DMS53 treated with DMSO at 0.1 percent for 48 hours (cell line): ENCODE results near the gene PCAT6.
"Not testable (repeated sequence)": the region's sequence is repeated elsewhere in the genome, so short reads cannot be mapped to it uniquely, and the experiment has no call there.

Experiments used
- DNase-seq: peaks from one replicate; lab custom pipeline; 2025; ENCODE audit not compliant: unreplicated experiment; lab: John Stamatoyannopoulos, UW

Gene PCAT6

DNA sequence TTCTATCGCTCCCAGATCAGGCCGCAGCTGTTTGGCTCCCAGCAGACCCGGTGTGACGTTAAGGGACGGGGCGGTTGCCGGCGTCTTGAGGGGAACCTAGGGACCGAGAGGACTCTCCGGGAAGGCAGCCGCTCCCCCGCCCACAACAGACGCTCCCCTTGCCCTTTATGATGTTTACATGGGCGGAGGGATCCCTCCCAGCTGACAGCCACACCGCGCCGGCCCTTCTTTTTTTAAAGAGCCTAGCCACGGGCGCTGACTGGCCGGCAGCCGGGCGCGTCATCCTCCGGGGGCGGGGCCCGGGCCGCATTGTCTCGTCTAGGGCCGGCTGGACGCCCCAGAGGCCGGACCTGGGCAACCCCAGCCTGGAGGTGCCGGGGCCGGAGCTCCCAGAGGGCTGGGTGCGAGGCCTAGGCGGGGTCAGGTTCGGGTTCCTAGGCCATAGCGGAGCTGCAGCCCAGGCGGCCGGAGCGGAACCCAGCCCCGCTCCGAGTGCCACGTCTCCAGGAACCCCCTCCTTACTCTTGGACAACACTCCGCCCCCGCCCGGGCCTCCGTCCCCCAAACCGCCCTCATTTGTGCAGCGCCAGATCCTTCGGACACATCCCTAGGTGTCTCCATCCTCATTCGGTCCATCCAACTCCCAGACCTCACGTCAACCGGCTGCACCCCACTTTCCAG, at the start of gene PCAT6:
Gene PCAT6, plus strand, starts transcription at position 340 of the 681 bp plus-strand sequence.
- DNase-seq: peak; percentile 94

DNA sequence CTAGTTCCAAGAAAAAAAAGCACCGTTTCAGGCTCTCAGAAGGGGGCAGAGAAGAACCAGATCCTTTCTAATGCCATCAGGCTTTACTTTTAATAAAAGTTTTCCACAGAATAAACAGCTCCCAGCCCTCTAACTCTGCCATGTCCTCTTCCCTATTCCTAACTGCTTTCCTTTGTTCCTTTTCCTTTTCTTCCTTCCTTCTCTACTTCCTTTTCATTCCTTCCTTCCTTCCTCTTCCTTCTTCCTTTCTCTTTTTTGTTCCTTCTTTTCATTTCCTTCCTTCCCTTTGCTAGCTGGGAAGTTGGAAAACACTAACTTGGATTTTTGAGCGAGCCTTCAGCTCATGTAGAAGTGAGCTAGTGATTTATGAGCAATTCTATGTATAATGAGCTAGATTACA, 48.7 kb upstream of the PCAT6 start:
- DNase-seq: no peak

DNA sequence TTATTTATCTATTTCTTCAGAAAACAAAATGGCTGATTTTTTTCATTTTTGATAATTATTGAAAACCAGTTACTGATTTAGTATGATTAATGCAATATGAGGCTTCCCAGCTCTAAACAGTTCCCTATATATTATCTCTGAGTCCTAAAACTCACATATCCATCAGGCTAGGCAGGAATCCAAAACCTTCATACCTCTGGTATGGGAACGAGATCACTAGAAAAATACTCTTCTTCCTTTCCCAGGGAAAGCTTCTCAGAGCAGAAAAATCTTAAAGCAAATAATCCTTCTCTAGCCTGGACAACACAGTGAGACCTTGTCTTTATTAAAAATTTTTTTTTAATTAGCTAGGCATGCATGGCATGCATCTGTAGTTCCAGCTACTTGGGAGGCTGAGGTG, 45.0 kb upstream of the PCAT6 start:
- no peak for DNase-seq

GRCh38 chr1:202770135-202770534, 40.6 kb upstream of the PCAT6 start:
- DNase-seq: no peak

- DNase-seq: no peak
Measured at GRCh38 chr1:202781180-202781579, 29.6 kb upstream of the PCAT6 start.

DNA sequence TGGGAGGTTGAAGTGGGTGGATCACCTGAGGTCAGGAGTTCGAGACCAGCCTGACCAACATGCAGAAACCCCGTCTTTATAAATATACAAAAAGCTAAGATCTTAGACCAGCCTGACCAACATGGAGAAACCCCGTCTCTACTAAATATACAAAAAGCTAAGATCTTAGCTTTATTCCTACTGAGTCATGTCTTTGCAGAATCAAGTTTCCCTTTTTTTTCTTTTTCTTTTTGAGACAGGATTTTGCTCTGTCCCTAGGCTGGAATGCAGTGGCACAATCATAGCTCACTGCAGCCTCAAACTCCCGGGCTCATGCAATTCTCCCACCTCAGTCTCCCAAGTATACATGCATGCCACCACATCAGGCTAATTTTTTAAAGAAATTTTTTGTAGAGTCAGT, 23.9 kb upstream of the PCAT6 start:
- no peak for DNase-seq

GRCh38 chr1:202788800-202789199, 22.0 kb upstream of the PCAT6 start:
- DNase-seq: no peak

DNA sequence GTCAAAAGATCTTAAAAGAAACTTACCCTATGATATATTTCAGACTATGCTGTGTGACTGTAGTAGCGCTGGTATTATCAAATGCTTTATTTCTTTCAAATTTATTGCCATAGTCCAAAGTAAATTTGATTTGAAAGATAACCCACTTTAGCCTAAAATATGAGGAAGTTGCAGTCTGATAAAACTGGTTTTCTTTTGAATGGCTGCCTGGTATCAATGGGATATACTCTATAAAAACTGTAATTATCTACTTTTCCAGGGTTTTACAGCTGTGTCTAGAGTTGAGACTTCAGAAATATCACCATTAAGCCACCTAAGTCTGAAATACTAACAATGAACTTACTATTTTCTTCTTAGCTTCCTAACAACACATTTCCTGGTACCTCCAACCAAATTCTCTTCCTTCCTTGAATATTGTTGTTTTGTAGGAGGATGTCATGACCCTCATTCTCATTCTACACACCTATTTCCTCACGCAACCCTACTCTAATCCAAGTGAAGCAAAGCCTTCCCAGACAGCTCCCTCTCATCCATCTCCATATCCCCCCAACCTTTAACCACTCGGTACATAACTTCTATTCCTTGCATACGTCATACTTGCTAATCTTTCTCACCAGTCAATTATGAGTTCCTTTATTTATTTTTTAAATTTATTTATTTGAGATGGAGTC, 19.5 kb upstream of the PCAT6 start:
- no peak for DNase-seq

- DNase-seq: no peak
Measured at GRCh38 chr1:202794051-202794740, 16.6 kb upstream of the PCAT6 start.

DNA sequence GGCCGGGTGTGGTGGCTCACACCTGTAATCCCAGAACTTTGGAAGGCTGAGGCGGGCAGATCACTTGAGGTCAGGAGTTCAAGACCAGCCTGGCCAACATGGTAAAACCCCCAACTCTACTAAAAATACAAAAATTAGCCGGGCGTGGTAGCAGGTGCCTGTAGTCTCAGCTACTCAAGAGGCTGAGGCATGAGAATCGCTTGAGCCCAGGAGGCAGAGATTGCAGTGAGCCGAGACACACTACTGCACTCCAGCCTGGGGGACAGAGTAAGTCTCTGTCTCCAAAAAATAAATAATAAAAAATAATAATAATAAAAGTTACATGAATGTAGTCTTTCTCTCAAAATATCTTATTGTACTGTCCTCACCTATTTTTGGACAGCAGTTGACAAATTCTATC, 15.8 kb upstream of the PCAT6 start:
- DNase-seq: not testable (repeated sequence)

- DNase-seq: no peak
Measured at GRCh38 chr1:202796670-202797069, 14.1 kb upstream of the PCAT6 start.

- DNase-seq: no peak
Measured at GRCh38 chr1:202798260-202798659, 12.5 kb upstream of the PCAT6 start.

- DNase-seq: no peak
Measured at GRCh38 chr1:202798792-202799331, 11.9 kb upstream of the PCAT6 start.

- DNase-seq: no peak
Measured at GRCh38 chr1:202800742-202801141, 10.0 kb upstream of the PCAT6 start.

- no peak for DNase-seq
Measured at GRCh38 chr1:202801175-202801574, 9.6 kb upstream of the PCAT6 start.

DNA sequence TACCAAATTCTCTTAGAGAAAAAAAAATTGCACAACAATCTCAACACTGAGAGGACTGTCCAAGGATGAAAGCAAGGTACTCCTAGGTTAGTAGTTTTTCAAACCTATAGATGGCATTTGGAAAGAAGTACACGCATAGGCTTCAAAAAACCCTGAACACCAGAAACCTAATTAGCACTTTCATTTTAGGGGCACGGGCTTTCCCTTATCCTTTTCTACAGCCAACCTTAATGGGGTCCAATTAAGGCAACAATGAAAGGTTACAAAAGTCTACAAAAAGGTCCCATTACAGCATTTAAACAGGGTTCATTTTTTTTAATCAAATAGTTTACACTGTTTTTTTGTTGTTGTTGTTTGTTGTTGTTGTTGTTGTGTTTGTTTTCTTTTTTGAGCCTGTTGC, 8.7 kb upstream of the PCAT6 start:
- no peak for DNase-seq

GRCh38 chr1:202802998-202803932, 7.5 kb upstream of the PCAT6 start:
- no peak for DNase-seq

GRCh38 chr1:202804126-202804525, 6.6 kb upstream of the PCAT6 start:
- no peak for DNase-seq

- no peak for DNase-seq
Measured at GRCh38 chr1:202805886-202806844, 4.6 kb upstream of the PCAT6 start.
